DND-41 (cell line): ENCODE measurements around the gene IGFLR1.

Experiments used
- CTCF ChIP-seq: IDR thresholded peaks from 2 replicates; pipeline ENCODE4 v1.5.1; 2012; ENCODE audit warnings: borderline replicate concordance, low read length, moderate library complexity, mild to moderate bottlenecking; ENCODE audit not compliant: poor library complexity, severe bottlenecking; ENCODE audit errors: extremely low read depth
- EZH2 ChIP-seq: IDR thresholded peaks from 3 replicates; pipeline ENCODE4 v1.6.1; 2012; ENCODE audit warnings: borderline replicate concordance, low read depth, mild to moderate bottlenecking, moderate library complexity, low read length, inconsistent platforms; ENCODE audit not compliant: severe bottlenecking

- TF ChIP-seq EZH2 (no peak), CTCF (no peak)
These were observed 11.6 kb upstream of the IGFLR1 start for GRCh38 chr19:35753634-35754369.
